Measurements from ENCODE around the gene PYHIN1. TPM values are rescaled to one million over a fixed set of nuclear protein-coding genes. Genes with fewer than 3 reads are reported as not detected.
A peak's percentile ranks its signal among the peaks of the same experiment; 100 is the strongest.

The PYHIN1 gene
- total and polyA plus RNA-seq, 2 of the 8 experiments (the other 6 are each of a cell fraction or from before 2014, with no cell fraction given) = not detected

GRCh38 chr1:158999316-159000069 is 68.1 kb downstream of the PYHIN1 start (continued):
- TF ChIP-seq CHD7 (IDR thresholded peaks at IDR 0.05; ENCODE audit: insufficient replicate concordance, low read length) (no peak), GTF2F1 (IDR thresholded peaks at IDR 0.05; ENCODE audit: borderline replicate concordance, low read depth, low read length) (0 out of 2 replicates have a peak, but pooled peaks have one; percentile 56), FOSL1 (IDR thresholded peaks at IDR 0.05; ENCODE audit: insufficient read depth, low read depth, low read length) (no peak), SP1 (IDR thresholded peaks at IDR 0.05; ENCODE audit: low read depth, low read length) (peak; percentile 96), CEBPB (IDR thresholded peaks at IDR 0.05; ENCODE audit: low read depth, low read length) (peak; percentile 29; the same call in 1 of the 2 replicates), EGR1 (IDR thresholded peaks at IDR 0.05; ENCODE audit: borderline replicate concordance, low read depth, low read length) (peak; percentile 90), SAP30 (IDR thresholded peaks at IDR 0.05; ENCODE audit: insufficient read depth, insufficient replicate concordance, low read length) (peak; percentile 26), TAF1 (IDR thresholded peaks at IDR 0.05; ENCODE audit: low read depth, low read length) (0 out of 2 replicates have a peak, but pooled peaks have one; percentile 64), TEAD4 (IDR thresholded peaks at IDR 0.05; ENCODE audit: low read depth, low read length) (peak; percentile 92), HDAC2 (IDR thresholded peaks at IDR 0.05; ENCODE audit: borderline replicate concordance in 1 of 2, low read depth in 2 of 2, low read length in 2 of 2) (0 out of 4 replicates have a peak, but pooled peaks of 1 of the 2 experiments have one; percentile 49)

Measured in H1 (cell line).